CD14-positive monocyte (primary cell): ENCODE measurements around the gene ZBTB5. TPM values are rescaled to one million over a fixed set of nuclear protein-coding genes. Genes with fewer than 3 reads are reported as not detected.
A peak's percentile ranks its signal among the peaks of the same experiment; 100 is the strongest.

Source experiments
- DNase-seq, 3 donors: peaks; one replicate each; pipeline ENCODE4 v3.0.0-alpha.2; 2011 to 2022
- H2AFZ ChIP-seq: 2 replicates; pipeline ENCODE4 v1.6.0; 2012; ENCODE audit warnings: mild to moderate bottlenecking, low read depth, low read length, inconsistent platforms; ENCODE audit not compliant: insufficient read depth, poor library complexity, severe bottlenecking
- H3K27ac ChIP-seq, 2 donors: 1 replicate in 1 of 2; 2 replicates in 1 of 2; pipeline ENCODE4 v1.5.1; 2012 to 2013; ENCODE audit warnings: low read length in 2 of 2, control low read depth in 1 of 2, inconsistent platforms in 1 of 2, low read depth in 1 of 2, mild to moderate bottlenecking in 1 of 2
- H3K27me3 ChIP-seq, 2 donors: one replicate each; pipeline versions ENCODE4 v1.6.0 to v1.6.1; 2011 to 2013; ENCODE audit warnings: low read length in 2 of 2; ENCODE audit not compliant: control insufficient read depth in 2 of 2, insufficient read depth in 2 of 2
- H3K36me3 ChIP-seq, 2 donors: replicated peaks in 1 of 2; 1 replicate in 1 of 2; 2 replicates in 1 of 2; pipeline versions ENCODE4 v1.5.1 to v1.6.1; 2012 to 2013; ENCODE audit warnings: low read length in 2 of 2, control low read depth in 1 of 2, inconsistent platforms in 1 of 2, mild to moderate bottlenecking in 1 of 2; ENCODE audit not compliant: insufficient read depth in 2 of 2, control insufficient read depth in 1 of 2
- H3K4me1 ChIP-seq, 2 donors: 1 replicate in 1 of 2; 2 replicates in 1 of 2; pipeline versions ENCODE4 v1.5.1 to v1.6.1; 2012 to 2013; ENCODE audit warnings: low read length in 2 of 2, control low read depth in 1 of 2, inconsistent platforms in 1 of 2, mild to moderate bottlenecking in 1 of 2, moderate library complexity in 1 of 2; ENCODE audit not compliant: insufficient read depth in 2 of 2, control insufficient read depth in 1 of 2
- H3K4me2 ChIP-seq: replicated peaks from 2 replicates; pipeline ENCODE3; 2012; ENCODE audit warnings: low read length, moderate library complexity, mild to moderate bottlenecking; ENCODE audit not compliant: poor library complexity, severe bottlenecking; ENCODE audit errors: extremely low read depth
- H3K4me3 ChIP-seq, 3 experiments: fragments of 200-600 bp in 1 of 3; sonication (generic) in 1 of 3; replicated peaks in 1 of 3; 1 replicate in 2 of 3; 2 replicates in 1 of 3; pipeline ENCODE4 v1.5.1; 2011 to 2013; ENCODE audit warnings: low read length in 3 of 3, mild to moderate bottlenecking in 3 of 3, control low read depth in 2 of 3, low read depth in 2 of 3, inconsistent platforms in 1 of 3, moderate library complexity in 1 of 3
- H3K79me2 ChIP-seq: 2 replicates; pipeline ENCODE4 v1.6.0; 2012; ENCODE audit warnings: mild to moderate bottlenecking, control low read depth, inconsistent platforms, low read length, moderate library complexity; ENCODE audit not compliant: insufficient read depth
- H3K9ac ChIP-seq: 2 replicates; pipeline ENCODE4 v1.6.0; 2017; ENCODE audit warnings: low read length, mild to moderate bottlenecking; ENCODE audit not compliant: insufficient read depth, poor library complexity, severe bottlenecking
- H3K9me3 ChIP-seq, 2 donors: replicated peaks in 1 of 2; 1 replicate in 1 of 2; 2 replicates in 1 of 2; pipeline versions ENCODE4 v1.5.1 to v1.6.1; 2012 to 2013; ENCODE audit warnings: low read length in 2 of 2, control low read depth in 1 of 2; ENCODE audit not compliant: control insufficient read depth in 1 of 2, insufficient read depth in 1 of 2
- H4K20me1 ChIP-seq: 2 replicates; pipeline ENCODE4 v1.6.0; 2012; ENCODE audit warnings: mild to moderate bottlenecking, low read length, control low read depth, moderate library complexity; ENCODE audit not compliant: insufficient read depth
- H3K27ac Mint-ChIP-seq, 7 donors: one replicate each; pipeline ENCODE4 v1.8.0; 2020; ENCODE audit warnings: mild to moderate bottlenecking in 7 of 7, mixed read lengths in 7 of 7, moderate library complexity in 6 of 7, inconsistent platforms in 2 of 7
- H3K27me3 Mint-ChIP-seq, 3 donors: one replicate each; pipeline ENCODE4 v1.8.0; 2021 to 2022; ENCODE audit warnings: low read depth in 3 of 3, mild to moderate bottlenecking in 3 of 3, mixed read lengths in 3 of 3, moderate library complexity in 3 of 3, inconsistent platforms in 1 of 3
- H3K36me3 Mint-ChIP-seq, 2 donors: one replicate each; pipeline ENCODE4 v1.8.0; 2020; ENCODE audit warnings: mixed read lengths in 2 of 2, inconsistent platforms in 1 of 2, mild to moderate bottlenecking in 1 of 2
- H3K4me1 Mint-ChIP-seq: one replicate; pipeline ENCODE4 v1.8.0; 2020; ENCODE audit warnings: mild to moderate bottlenecking, mixed read lengths
- H3K4me3 Mint-ChIP-seq, 2 donors: one replicate each; pipeline ENCODE4 v1.8.0; 2020; ENCODE audit warnings: mild to moderate bottlenecking in 2 of 2, mixed read lengths in 2 of 2, moderate library complexity in 1 of 2
- H3K9me3 Mint-ChIP-seq, 7 donors: one replicate each; pipeline ENCODE4 v1.8.0; 2020 to 2022; ENCODE audit warnings: mixed read lengths in 7 of 7, mild to moderate bottlenecking in 6 of 7, moderate library complexity in 6 of 7, inconsistent platforms in 2 of 7
- CTCF ChIP-seq: fragments of 200-600 bp; IDR thresholded peaks from one replicate; pipeline ENCODE4 v1.8.0; 2022; ENCODE audit warnings: antibody characterized with exemption, mild to moderate bottlenecking
- WGBS: methylation state at CpG from one replicate; pipeline ENCODE4 v1.1.5; 2013; ENCODE audit warnings: missing lambda C conversion rate; ENCODE audit not compliant: insufficient coverage; 5-methylcytosine and 5-hydroxymethylcytosine counted together
- intact Hi-C, 2 donors: fragments of 100-400 bp; cut with micrococcal nuclease; formaldehyde crosslinking; loops; one replicate each; pipeline versions ENCODE4 v1.15.0 to v1.15.1; 2023
- polyA plus RNA-seq, 3 donors: library from polyadenylated mRNA; depleted of rRNA in 1 of 3; unstranded in 2 of 3; stranded (reverse) in 1 of 3; fragments of 300-500 nt in 2 of 3; fragments of >200 nt in 1 of 3; fragmentation: Illumina TruSeq in 2 of 3; gene quantifications; 1 replicate in 2 of 3; 2 replicates in 1 of 3; pipeline ENCODE4 v1.2.3, GENCODE V29; 2012 to 2021

The ZBTB5 gene
- polyA plus RNA-seq, 3 donors: 0.58 to 6.4 (median 1.4) TPM

GRCh38 chr9:37415011-37415719 lies 50.1 kb downstream of the ZBTB5 start:
- peaks cover 0 to 6% of the 10 kb centered on the region in 2 donors for H3K4me1 ChIP-seq
- no peak overlapping the region for H3K4me2 ChIP-seq
- H3K79me2 ChIP-seq: no peaks in the 10 kb centered on the region
- H3K27ac ChIP-seq: no peak overlapping the region
- peak overlapping the region in 2 of 7 donors; percentile 59 to 78 for H3K27ac Mint-ChIP-seq
- no peaks in the 10 kb centered on the region for H3K27me3 ChIP-seq
- no peaks in the 10 kb centered on the region for H3K36me3 ChIP-seq
- TF ChIP-seq CTCF: peak; percentile 89
- H3K9ac ChIP-seq: no peak overlapping the region
- H3K4me3 Mint-ChIP-seq: peak overlapping the region in 1 of 2 donors; percentile 75
- no peak overlapping the region for H3K4me3 ChIP-seq
- WGBS: 53% methylated on average over 17 of the region's 22 CpGs
- peak; percentile 57 to 67 (median 59) for DNase-seq
- peaks cover 0 to 3% (median 0%) of the 10 kb centered on the region in 7 donors for H3K9me3 Mint-ChIP-seq
- no peaks in the 10 kb centered on the region for H3K9me3 ChIP-seq
- no peaks in the 10 kb centered on the region for H3K36me3 Mint-ChIP-seq
- peaks cover 0 to 8% (median 3%) of the 10 kb centered on the region in 3 donors for H3K27me3 Mint-ChIP-seq
- H3K4me1 Mint-ChIP-seq: peaks cover 6% of the 10 kb centered on the region
- no peaks in the 10 kb centered on the region for H4K20me1 ChIP-seq
- intact Hi-C loops: no loop called here
- peak overlapping the region; percentile 70 for H2AFZ ChIP-seq

GRCh38 chr9:37414503-37414943 lies 50.7 kb downstream of the ZBTB5 start:
- Histone ChIP-seq H3K27ac (no peak overlapping the region), H3K27me3 (no peaks in the 10 kb centered on the region), H3K4me3 (no peak overlapping the region), H3K9ac (no peak overlapping the region), H4K20me1 (no peaks in the 10 kb centered on the region), H3K79me2 (no peaks in the 10 kb centered on the region), H2AFZ (no peak overlapping the region), H3K4me1 (peaks cover 0 to 6% of the 10 kb centered on the region in 2 donors), H3K9me3 (no peaks in the 10 kb centered on the region), H3K4me2 (no peak overlapping the region), H3K36me3 (no peaks in the 10 kb centered on the region)
- Mint-ChIP-seq H3K36me3 (no peaks in the 10 kb centered on the region), H3K27ac (no peak overlapping the region), H3K4me1 (peaks cover 6% of the 10 kb centered on the region), H3K9me3 (peaks cover 0 to 3% (median 0%) of the 10 kb centered on the region in 7 donors), H3K27me3 (peaks cover 0 to 5% (median 3%) of the 10 kb centered on the region in 3 donors), H3K4me3 (no peak overlapping the region)
- intact Hi-C loops: no loop called here
- WGBS: 95% methylated on average over 9 of the region's 10 CpGs
- no peak for DNase-seq
- no peak for TF ChIP-seq CTCF
